Panc1 (cell line): ENCODE measurements around the gene UBN2. TPM values are rescaled to one million over a fixed set of nuclear protein-coding genes. Genes with fewer than 3 reads are reported as not detected.

ENCODE experiments used
- ATAC-seq: fragments of 200-7000 bp; cut with Tn5 transposase; 2 replicates; pipeline ENCODE4 v1.9.1; 2020; ENCODE audit warnings: mild to moderate bottlenecking, moderate library complexity
- BruUV-seq: library from RNA; stranded (reverse); fragments of 400-500 nt; replicated peaks from 2 replicates; lab custom pipeline; 2021; lab: Mats Ljungman, UMichigan
- CTCF ChIA-PET: fragments of 300-600 bp; sonication (Branson Sonifier 250); formaldehyde crosslinking; loops from one replicate; lab custom pipeline; 2022; ENCODE audit warnings: antibody characterized with exemption; lab: Charles Lee
- POLR2A ChIA-PET: fragments of 300-600 bp; sonication (Branson Sonifier 250); formaldehyde crosslinking; loops from one replicate; lab custom pipeline; 2022; ENCODE audit warnings: antibody characterized with exemption; lab: Charles Lee
- DNase-seq: peaks from one replicate; pipeline ENCODE4 v3.0.0-alpha.2; 2010; ENCODE audit warnings: low read depth, low spot score
- H3K27ac ChIP-seq: 2 replicates; pipeline ENCODE4 v1.5.1; 2011; ENCODE audit warnings: mild to moderate bottlenecking, low read length, inconsistent platforms
- H3K27me3 ChIP-seq: fragments of 200-500 bp; sonication (Bioruptor generic); 2 replicates; pipeline ENCODE4 v1.6.0; 2014; ENCODE audit warnings: low read length, inconsistent platforms; ENCODE audit not compliant: control insufficient read depth, insufficient read depth
- H3K36me3 ChIP-seq: fragments of 200-500 bp; sonication (Bioruptor generic); 2 replicates; pipeline ENCODE4 v1.5.1; 2014; ENCODE audit warnings: inconsistent platforms, mild to moderate bottlenecking, low read length, moderate library complexity; ENCODE audit not compliant: control insufficient read depth, insufficient read depth
- H3K4me1 ChIP-seq: 2 replicates; pipeline ENCODE4 v1.5.1; 2011; ENCODE audit warnings: inconsistent platforms, mild to moderate bottlenecking, low read length, moderate library complexity; ENCODE audit not compliant: control insufficient read depth, insufficient read depth
- H3K4me3 ChIP-seq, 2 experiments: 2 replicates each; pipeline ENCODE4 v1.5.1; 2011 to 2012; ENCODE audit warnings: low read depth in 2 of 2, low read length in 2 of 2, mild to moderate bottlenecking in 2 of 2, inconsistent platforms in 1 of 2, moderate library complexity in 1 of 2
- H3K9me3 ChIP-seq: fragments of 200-500 bp; sonication (Bioruptor generic); 2 replicates; pipeline ENCODE4 v1.5.1; 2014; ENCODE audit warnings: low read depth, mild to moderate bottlenecking, inconsistent platforms, low read length, moderate library complexity; ENCODE audit not compliant: control insufficient read depth, insufficient read depth
- CTCF ChIP-seq: fragments of 450-650 bp; IDR thresholded peaks from 2 replicates; pipeline ENCODE4 v1.5.1; 2017; ENCODE audit warnings: mild to moderate bottlenecking
- POLR2AphosphoS5 ChIP-seq: IDR thresholded peaks from 2 replicates; pipeline ENCODE4 v1.6.1; 2012; ENCODE audit warnings: mild to moderate bottlenecking, low read depth, low read length, moderate library complexity
- REST ChIP-seq, 2 experiments: IDR thresholded peaks; 2 replicates each; pipeline ENCODE4 v1.6.1; 2011 to 2012; ENCODE audit warnings: low read depth in 2 of 2, control low read depth in 1 of 2, low read length in 1 of 2, mild to moderate bottlenecking in 1 of 2, moderate library complexity in 1 of 2; ENCODE audit not compliant: insufficient read depth in 1 of 2
- SIN3A ChIP-seq: IDR thresholded peaks from 2 replicates; pipeline ENCODE4 v1.6.1; 2012; ENCODE audit warnings: low read depth, mild to moderate bottlenecking, low read length, moderate library complexity, borderline replicate concordance; ENCODE audit not compliant: insufficient read depth
- TCF7L2 ChIP-seq: IDR thresholded peaks from 2 replicates; pipeline ENCODE4 v1.6.1; 2011; ENCODE audit warnings: mild to moderate bottlenecking, low read depth, low read length, inconsistent platforms
- in situ Hi-C: cut with HindIII; loops from 2 replicates; pipeline ENCODE4 v1.10.0; 2016; ENCODE audit warnings: low sequenced_read_pairs, low pct_unique_long_range_greater_than_20kb
- intact Hi-C: fragments of 100-400 bp; cut with micrococcal nuclease; formaldehyde crosslinking; loops from one replicate; pipeline ENCODE4 v1.10.0; 2022; ENCODE audit not compliant: unreplicated experiment
- total RNA-seq: library from RNA; stranded (reverse); gene quantifications from one replicate; pipeline ENCODE4 v1.2.1, GENCODE V29; 2021; ENCODE audit not compliant: unreplicated experiment

UBN2 gene
- total RNA-seq, 1 experiment from 2014 or later: 14.0 TPM

GRCh38 chr7:139292821-139293220 lies 61.8 kb downstream of the UBN2 start:
- Histone ChIP-seq H3K9me3 (no peaks in the 10 kb centered on the region), H3K4me1 (no peaks in the 10 kb centered on the region), H3K36me3 (no peaks in the 10 kb centered on the region), H3K27ac (no peak overlapping the region), H3K27me3 (no peaks in the 10 kb centered on the region), H3K4me3 (no peak overlapping the region)
- in situ Hi-C loops: no loop called here
- intact Hi-C loops: no loop called here
- ChIA-PET POLR2A (interaction anchor here (0.7 kb wide), 1 partner anchor 99 kb away, joined by 3 read pairs; no protein-coding TSS in a partner anchor), CTCF (interaction anchor here (0.7 kb wide), 1 partner anchor 267 kb away, joined by 3 read pairs; no protein-coding TSS in a partner anchor)
- BruUV-seq: no TSS peak
- DNase-seq (no peak), ATAC-seq (no peak)
- TF ChIP-seq POLR2AphosphoS5: no peak
- no peak for TF ChIP-seq TCF7L2
- no peak for TF ChIP-seq SIN3A
- TF ChIP-seq REST (IDR thresholded peaks at IDR 0.05; ENCODE audit: insufficient read depth in 1 of 2, low read depth in 2 of 2, low read length in 1 of 2): no peak
- no peak for TF ChIP-seq CTCF

- DNase-seq (no peak), ATAC-seq (no peak)
- POLR2A ChIA-PET: no interaction called here
- Histone ChIP-seq H3K9me3 (no peaks in the 10 kb centered on the region), H3K4me3 (no peak overlapping the region), H3K27ac (no peak overlapping the region), H3K4me1 (no peaks in the 10 kb centered on the region), H3K36me3 (no peaks in the 10 kb centered on the region), H3K27me3 (no peaks in the 10 kb centered on the region)
- intact Hi-C loops: no loop called here
- in situ Hi-C loops: no loop called here
- no TSS peak for BruUV-seq
- CTCF ChIA-PET: interaction anchor here (0.7 to 1.3 kb wide), 2 partner anchors 28 to 267 kb away, joined by 3 read pairs; no protein-coding TSS in a partner anchor
- no peak for TF ChIP-seq POLR2AphosphoS5
- TF ChIP-seq TCF7L2: no peak
- TF ChIP-seq CTCF: no peak
Observed at GRCh38 chr7:139293534-139293933, 62.5 kb downstream of the UBN2 start.
